ENCODE data around the gene MTRF1.

DNA sequence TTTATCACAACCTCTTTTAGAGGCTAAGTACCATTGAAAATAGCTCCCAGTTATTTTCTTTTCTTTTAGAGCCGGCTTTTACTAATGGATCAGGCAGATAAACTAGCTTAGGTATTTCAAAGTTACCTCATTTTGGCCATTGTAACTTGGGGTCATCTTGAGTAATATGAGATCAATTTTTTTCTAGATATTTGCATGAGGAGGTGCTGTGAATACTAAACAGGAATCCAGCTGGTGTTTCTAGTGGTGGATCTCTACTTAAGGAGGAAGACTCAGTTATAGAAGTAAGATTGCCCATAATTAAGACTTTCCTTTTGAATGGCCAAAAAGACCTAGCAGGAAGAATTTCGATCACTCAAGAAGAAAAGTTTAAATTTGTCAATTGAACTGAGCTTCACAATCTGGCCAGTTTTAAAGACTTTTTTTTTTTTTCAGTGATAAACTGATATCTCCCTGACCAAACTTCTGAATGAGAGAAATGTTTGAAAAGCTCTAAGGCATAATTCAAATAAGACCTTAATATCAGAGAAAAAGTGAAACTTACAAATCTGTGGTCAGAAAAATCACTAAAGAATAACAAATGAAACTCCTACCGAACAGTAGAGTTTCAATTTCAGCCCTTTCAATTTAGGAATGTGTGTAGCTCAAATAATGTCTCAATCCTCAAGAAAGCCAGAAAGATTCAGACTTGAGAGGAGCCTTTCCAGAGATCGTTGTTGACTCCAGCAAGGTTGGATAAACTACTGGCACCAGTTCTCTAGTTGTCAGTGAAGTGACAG is 36.1 kb upstream of the MTRF1 start:
- TF ChIP-seq ATF7 (IDR thresholded peaks at IDR 0.05) (no peak), ZNF3 (CRISPR knock-in tag; IDR thresholded peaks at IDR 0.05) (no peak), SP1 (CRISPR knock-in tag; IDR thresholded peaks at IDR 0.05) (no peak), CHCHD3 (CRISPR knock-in tag; IDR thresholded peaks at IDR 0.05) (no peak), HDGF (IDR thresholded peaks at IDR 0.05) (no peak), FOXM1 (IDR thresholded peaks at IDR 0.05; ENCODE audit: low read depth) (no peak), FOXM1 (CRISPR knock-in tag; IDR thresholded peaks at IDR 0.05; ENCODE audit: low read depth) (no peak), KLF1 (tag; IDR thresholded peaks at IDR 0.05) (no peak)
- TF ChIP-seq, protein P1, sequence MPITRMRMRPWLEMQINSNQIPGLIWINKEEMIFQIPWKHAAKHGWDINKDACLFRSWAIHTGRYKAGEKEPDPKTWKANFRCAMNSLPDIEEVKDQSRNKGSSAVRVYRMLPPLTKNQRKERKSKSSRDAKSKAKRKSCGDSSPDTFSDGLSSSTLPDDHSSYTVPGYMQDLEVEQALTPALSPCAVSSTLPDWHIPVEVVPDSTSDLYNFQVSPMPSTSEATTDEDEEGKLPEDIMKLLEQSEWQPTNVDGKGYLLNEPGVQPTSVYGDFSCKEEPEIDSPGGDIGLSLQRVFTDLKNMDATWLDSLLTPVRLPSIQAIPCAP (CRISPR knock-in tag; IDR thresholded peaks at IDR 0.05; ENCODE audit: borderline replicate concordance), result no peak
- TF ChIP-seq, protein P2, sequence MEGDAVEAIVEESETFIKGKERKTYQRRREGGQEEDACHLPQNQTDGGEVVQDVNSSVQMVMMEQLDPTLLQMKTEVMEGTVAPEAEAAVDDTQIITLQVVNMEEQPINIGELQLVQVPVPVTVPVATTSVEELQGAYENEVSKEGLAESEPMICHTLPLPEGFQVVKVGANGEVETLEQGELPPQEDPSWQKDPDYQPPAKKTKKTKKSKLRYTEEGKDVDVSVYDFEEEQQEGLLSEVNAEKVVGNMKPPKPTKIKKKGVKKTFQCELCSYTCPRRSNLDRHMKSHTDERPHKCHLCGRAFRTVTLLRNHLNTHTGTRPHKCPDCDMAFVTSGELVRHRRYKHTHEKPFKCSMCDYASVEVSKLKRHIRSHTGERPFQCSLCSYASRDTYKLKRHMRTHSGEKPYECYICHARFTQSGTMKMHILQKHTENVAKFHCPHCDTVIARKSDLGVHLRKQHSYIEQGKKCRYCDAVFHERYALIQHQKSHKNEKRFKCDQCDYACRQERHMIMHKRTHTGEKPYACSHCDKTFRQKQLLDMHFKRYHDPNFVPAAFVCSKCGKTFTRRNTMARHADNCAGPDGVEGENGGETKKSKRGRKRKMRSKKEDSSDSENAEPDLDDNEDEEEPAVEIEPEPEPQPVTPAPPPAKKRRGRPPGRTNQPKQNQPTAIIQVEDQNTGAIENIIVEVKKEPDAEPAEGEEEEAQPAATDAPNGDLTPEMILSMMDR (IDR thresholded peaks at IDR 0.05 in 2 of 3, conservative IDR thresholded peaks at IDR 0.05 in 1 of 3; ENCODE audit: insufficient read depth in 2 of 3, low read depth in 1 of 3, low read length in 3 of 3), result no peak
- TF ChIP-seq, protein P3, sequence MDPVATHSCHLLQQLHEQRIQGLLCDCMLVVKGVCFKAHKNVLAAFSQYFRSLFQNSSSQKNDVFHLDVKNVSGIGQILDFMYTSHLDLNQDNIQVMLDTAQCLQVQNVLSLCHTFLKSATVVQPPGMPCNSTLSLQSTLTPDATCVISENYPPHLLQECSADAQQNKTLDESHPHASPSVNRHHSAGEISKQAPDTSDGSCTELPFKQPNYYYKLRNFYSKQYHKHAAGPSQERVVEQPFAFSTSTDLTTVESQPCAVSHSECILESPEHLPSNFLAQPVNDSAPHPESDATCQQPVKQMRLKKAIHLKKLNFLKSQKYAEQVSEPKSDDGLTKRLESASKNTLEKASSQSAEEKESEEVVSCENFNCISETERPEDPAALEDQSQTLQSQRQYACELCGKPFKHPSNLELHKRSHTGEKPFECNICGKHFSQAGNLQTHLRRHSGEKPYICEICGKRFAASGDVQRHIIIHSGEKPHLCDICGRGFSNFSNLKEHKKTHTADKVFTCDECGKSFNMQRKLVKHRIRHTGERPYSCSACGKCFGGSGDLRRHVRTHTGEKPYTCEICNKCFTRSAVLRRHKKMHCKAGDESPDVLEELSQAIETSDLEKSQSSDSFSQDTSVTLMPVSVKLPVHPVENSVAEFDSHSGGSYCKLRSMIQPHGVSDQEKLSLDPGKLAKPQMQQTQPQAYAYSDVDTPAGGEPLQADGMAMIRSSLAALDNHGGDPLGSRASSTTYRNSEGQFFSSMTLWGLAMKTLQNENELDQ (CRISPR knock-in tag; IDR thresholded peaks at IDR 0.05; ENCODE audit: borderline replicate concordance), result no peak
- TF ChIP-seq, protein P4, sequence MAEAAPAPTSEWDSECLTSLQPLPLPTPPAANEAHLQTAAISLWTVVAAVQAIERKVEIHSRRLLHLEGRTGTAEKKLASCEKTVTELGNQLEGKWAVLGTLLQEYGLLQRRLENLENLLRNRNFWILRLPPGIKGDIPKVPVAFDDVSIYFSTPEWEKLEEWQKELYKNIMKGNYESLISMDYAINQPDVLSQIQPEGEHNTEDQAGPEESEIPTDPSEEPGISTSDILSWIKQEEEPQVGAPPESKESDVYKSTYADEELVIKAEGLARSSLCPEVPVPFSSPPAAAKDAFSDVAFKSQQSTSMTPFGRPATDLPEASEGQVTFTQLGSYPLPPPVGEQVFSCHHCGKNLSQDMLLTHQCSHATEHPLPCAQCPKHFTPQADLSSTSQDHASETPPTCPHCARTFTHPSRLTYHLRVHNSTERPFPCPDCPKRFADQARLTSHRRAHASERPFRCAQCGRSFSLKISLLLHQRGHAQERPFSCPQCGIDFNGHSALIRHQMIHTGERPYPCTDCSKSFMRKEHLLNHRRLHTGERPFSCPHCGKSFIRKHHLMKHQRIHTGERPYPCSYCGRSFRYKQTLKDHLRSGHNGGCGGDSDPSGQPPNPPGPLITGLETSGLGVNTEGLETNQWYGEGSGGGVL (CRISPR knock-in tag; IDR thresholded peaks at IDR 0.05), result no peak
- TF ChIP-seq, protein P5, sequence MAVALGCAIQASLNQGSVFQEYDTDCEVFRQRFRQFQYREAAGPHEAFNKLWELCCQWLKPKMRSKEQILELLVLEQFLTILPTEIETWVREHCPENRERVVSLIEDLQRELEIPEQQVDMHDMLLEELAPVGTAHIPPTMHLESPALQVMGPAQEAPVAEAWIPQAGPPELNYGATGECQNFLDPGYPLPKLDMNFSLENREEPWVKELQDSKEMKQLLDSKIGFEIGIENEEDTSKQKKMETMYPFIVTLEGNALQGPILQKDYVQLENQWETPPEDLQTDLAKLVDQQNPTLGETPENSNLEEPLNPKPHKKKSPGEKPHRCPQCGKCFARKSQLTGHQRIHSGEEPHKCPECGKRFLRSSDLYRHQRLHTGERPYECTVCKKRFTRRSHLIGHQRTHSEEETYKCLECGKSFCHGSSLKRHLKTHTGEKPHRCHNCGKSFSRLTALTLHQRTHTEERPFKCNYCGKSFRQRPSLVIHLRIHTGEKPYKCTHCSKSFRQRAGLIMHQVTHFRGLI (CRISPR knock-in tag; IDR thresholded peaks at IDR 0.05), result no peak
